Measurements from ENCODE around the gene PDZD7. TPM values are rescaled to one million over a fixed set of nuclear protein-coding genes. Genes with fewer than 3 reads are reported as not detected.

Gene PDZD7
- total RNA-seq, 1 experiment from 2014 or later, result 2.6 TPM

- peak within 1 kb of the TSS; percentile 94 for H3K4me3 ChIP-seq (ENCODE audit: low read length)
- no peaks in the 10 kb centered on the region for H3K27me3 ChIP-seq (ENCODE audit: low read length)
- peaks cover 32% of the 10 kb centered on the region for H3K4me1 ChIP-seq (ENCODE audit: low read length)
- peaks cover 17% of the 10 kb centered on the region for H4K20me1 ChIP-seq (ENCODE audit: insufficient read depth, low read depth, low read length)
- H2AFZ ChIP-seq (ENCODE audit: low read length), result peak within 1 kb of the TSS; percentile 23
- H3K9me3 ChIP-seq (ENCODE audit: low read length), result no peaks in the 10 kb centered on the region
- peak within 1 kb of the TSS; percentile 89 for H3K4me2 ChIP-seq (ENCODE audit: low read depth, low read length, poor library complexity, severe bottlenecking)
- H3K9ac ChIP-seq (ENCODE audit: low read length), result peak within 1 kb of the TSS; percentile 85
- H3K36me3 ChIP-seq (ENCODE audit: insufficient read depth, low read length), result peaks cover 29% of the 10 kb centered on the region; the same call in 1 of the 2 replicates
- H3K27ac ChIP-seq (ENCODE audit: low read length), result peak within 1 kb of the TSS; percentile 46
- peaks cover 46% of the 10 kb centered on the region for H3K79me2 ChIP-seq (ENCODE audit: low read length)
- peak; percentile 94 for DNase-seq
- H3K9me2 ChIP-seq (replicated peaks; ENCODE audit: insufficient read depth, low read length), result no peaks in the 10 kb centered on the region
Measured at GRCh38 chr10:100986952-100987684, 43.8 kb downstream of the PDZD7 start, which contains the start of the genes MRPL43 and TWNK. MRPL43 (minus strand) TSS chr10:100987497; CDS start chr10:100987443, 54 bp downstream. TWNK (plus strand) TSS chr10:100987543; CDS start chr10:100988211, 668 bp downstream.

GRCh38 chr10:100986623-100986951 lies 44.3 kb downstream of the PDZD7 start:
- Histone ChIP-seq H3K27me3 (ENCODE audit: low read length) (no peaks in the 10 kb centered on the region), H3K36me3 (ENCODE audit: insufficient read depth, low read length) (peaks cover 29% of the 10 kb centered on the region; the same call in 1 of the 2 replicates), H3K27ac (ENCODE audit: low read length) (no peak overlapping the region), H3K9me3 (ENCODE audit: low read length) (no peaks in the 10 kb centered on the region), H3K9ac (ENCODE audit: low read length) (peak overlapping the region; percentile 85), H2AFZ (ENCODE audit: low read length) (peak overlapping the region; percentile 23), H3K4me3 (ENCODE audit: low read length) (peak overlapping the region; percentile 94), H3K4me1 (ENCODE audit: low read length) (peaks cover 32% of the 10 kb centered on the region), H3K79me2 (ENCODE audit: low read length) (peaks cover 46% of the 10 kb centered on the region), H3K9me2 (replicated peaks; ENCODE audit: insufficient read depth, low read length) (no peaks in the 10 kb centered on the region), H4K20me1 (ENCODE audit: insufficient read depth, low read depth, low read length) (peaks cover 17% of the 10 kb centered on the region), H3K4me2 (ENCODE audit: low read depth, low read length, poor library complexity, severe bottlenecking) (peak overlapping the region; percentile 89)
- DNase-seq, result no peak

- H3K36me3 ChIP-seq (ENCODE audit: insufficient read depth, low read length), result peaks cover 22% of the 10 kb centered on the region; the same call in 1 of the 2 replicates
- H3K4me1 ChIP-seq (ENCODE audit: low read length), result peaks cover 32% of the 10 kb centered on the region
- no peaks in the 10 kb centered on the region for H3K9me2 ChIP-seq (replicated peaks; ENCODE audit: insufficient read depth, low read length)
- H3K27me3 ChIP-seq (ENCODE audit: low read length), result no peaks in the 10 kb centered on the region
- DNase-seq, result no peak
- H3K79me2 ChIP-seq (ENCODE audit: low read length), result peaks cover 43% of the 10 kb centered on the region
- H3K4me2 ChIP-seq (ENCODE audit: low read depth, low read length, poor library complexity, severe bottlenecking), result peak overlapping the region; percentile 89
- H2AFZ ChIP-seq (ENCODE audit: low read length), result no peak overlapping the region
- H3K9me3 ChIP-seq (ENCODE audit: low read length), result no peaks in the 10 kb centered on the region
- no peak overlapping the region for H3K27ac ChIP-seq (ENCODE audit: low read length)
- H3K9ac ChIP-seq (ENCODE audit: low read length), result no peak overlapping the region
- H3K4me3 ChIP-seq (ENCODE audit: low read length), result no peak overlapping the region
- peaks cover 13% of the 10 kb centered on the region for H4K20me1 ChIP-seq (ENCODE audit: insufficient read depth, low read depth, low read length)
Measured at GRCh38 chr10:100985336-100985735, 45.6 kb downstream of the PDZD7 start.

GRCh38 chr10:100984672-100985177 lies 46.2 kb downstream of the PDZD7 start:
- no peaks in the 10 kb centered on the region for H3K9me2 ChIP-seq (replicated peaks; ENCODE audit: insufficient read depth, low read length)
- no peak overlapping the region for H3K4me2 ChIP-seq (ENCODE audit: low read depth, low read length, poor library complexity, severe bottlenecking)
- no peaks in the 10 kb centered on the region for H3K27me3 ChIP-seq (ENCODE audit: low read length)
- peaks cover 17% of the 10 kb centered on the region; the same call in 1 of the 2 replicates for H3K36me3 ChIP-seq (ENCODE audit: insufficient read depth, low read length)
- H3K9me3 ChIP-seq (ENCODE audit: low read length), result no peaks in the 10 kb centered on the region
- DNase-seq, result no peak
- no peak overlapping the region for H3K9ac ChIP-seq (ENCODE audit: low read length)
- H3K79me2 ChIP-seq (ENCODE audit: low read length), result peaks cover 39% of the 10 kb centered on the region
- no peak overlapping the region for H3K4me3 ChIP-seq (ENCODE audit: low read length)
- peaks cover 30% of the 10 kb centered on the region for H3K4me1 ChIP-seq (ENCODE audit: low read length)
- H3K27ac ChIP-seq (ENCODE audit: low read length), result no peak overlapping the region
- H2AFZ ChIP-seq (ENCODE audit: low read length), result no peak overlapping the region
- peaks cover 12% of the 10 kb centered on the region for H4K20me1 ChIP-seq (ENCODE audit: insufficient read depth, low read depth, low read length)

- H3K4me2 ChIP-seq (ENCODE audit: low read depth, low read length, poor library complexity, severe bottlenecking), result no peak overlapping the region
- no peaks in the 10 kb centered on the region for H3K9me3 ChIP-seq (ENCODE audit: low read length)
- peaks cover 33% of the 10 kb centered on the region for H3K79me2 ChIP-seq (ENCODE audit: low read length)
- H2AFZ ChIP-seq (ENCODE audit: low read length), result no peak overlapping the region
- no peak overlapping the region for H3K27ac ChIP-seq (ENCODE audit: low read length)
- H3K4me3 ChIP-seq (ENCODE audit: low read length), result no peak overlapping the region
- H3K4me1 ChIP-seq (ENCODE audit: low read length), result peaks cover 24% of the 10 kb centered on the region
- no peak overlapping the region for H3K9ac ChIP-seq (ENCODE audit: low read length)
- H3K27me3 ChIP-seq (ENCODE audit: low read length), result no peaks in the 10 kb centered on the region
- DNase-seq, result no peak
- peaks cover 7% of the 10 kb centered on the region for H4K20me1 ChIP-seq (ENCODE audit: insufficient read depth, low read depth, low read length)
- peaks cover 11% of the 10 kb centered on the region; the same call in 1 of the 2 replicates for H3K36me3 ChIP-seq (ENCODE audit: insufficient read depth, low read length)
- H3K9me2 ChIP-seq (replicated peaks; ENCODE audit: insufficient read depth, low read length), result no peaks in the 10 kb centered on the region
Measured at GRCh38 chr10:100983868-100984671, 46.9 kb downstream of the PDZD7 start.

GRCh38 chr10:100982916-100983830 lies 47.8 kb downstream of the PDZD7 start:
- peaks cover 4% of the 10 kb centered on the region; the same call in 1 of the 2 replicates for H3K36me3 ChIP-seq (ENCODE audit: insufficient read depth, low read length)

GRCh38 chr10:100981178-100981772 lies 49.7 kb downstream of the PDZD7 start:
- Histone ChIP-seq H3K36me3 (ENCODE audit: insufficient read depth, low read length) (peaks cover 4% of the 10 kb centered on the region; the same call in 1 of the 2 replicates), H3K27me3 (ENCODE audit: low read length) (no peaks in the 10 kb centered on the region), H4K20me1 (ENCODE audit: insufficient read depth, low read depth, low read length) (no peaks in the 10 kb centered on the region)

More at GRCh38 chr10:100982916-100983830, 47.8 kb downstream of the PDZD7 start:
- no peak overlapping the region for H3K9ac ChIP-seq (ENCODE audit: low read length)
- H3K27me3 ChIP-seq (ENCODE audit: low read length), result no peaks in the 10 kb centered on the region
- H3K9me2 ChIP-seq (replicated peaks; ENCODE audit: insufficient read depth, low read length), result no peaks in the 10 kb centered on the region
- no peaks in the 10 kb centered on the region for H3K9me3 ChIP-seq (ENCODE audit: low read length)
- no peaks in the 10 kb centered on the region for H4K20me1 ChIP-seq (ENCODE audit: insufficient read depth, low read depth, low read length)
- H3K4me2 ChIP-seq (ENCODE audit: low read depth, low read length, poor library complexity, severe bottlenecking), result no peak overlapping the region
- no peak overlapping the region for H3K4me3 ChIP-seq (ENCODE audit: low read length)
- peaks cover 24% of the 10 kb centered on the region for H3K79me2 ChIP-seq (ENCODE audit: low read length)
- DNase-seq, result no peak
- H3K27ac ChIP-seq (ENCODE audit: low read length), result no peak overlapping the region
- no peak overlapping the region for H2AFZ ChIP-seq (ENCODE audit: low read length)
- peaks cover 15% of the 10 kb centered on the region for H3K4me1 ChIP-seq (ENCODE audit: low read length)

More at GRCh38 chr10:100981178-100981772, 49.7 kb downstream of the PDZD7 start:
- H3K4me1 ChIP-seq (ENCODE audit: low read length), result peaks cover 8% of the 10 kb centered on the region
- no peak overlapping the region for H3K27ac ChIP-seq (ENCODE audit: low read length)
- H3K4me3 ChIP-seq (ENCODE audit: low read length), result no peak overlapping the region
- no peak overlapping the region for H3K4me2 ChIP-seq (ENCODE audit: low read depth, low read length, poor library complexity, severe bottlenecking)
- no peak for DNase-seq
- H3K9me2 ChIP-seq (replicated peaks; ENCODE audit: insufficient read depth, low read length), result no peaks in the 10 kb centered on the region
- H3K79me2 ChIP-seq (ENCODE audit: low read length), result peaks cover 6% of the 10 kb centered on the region
- H2AFZ ChIP-seq (ENCODE audit: low read length), result no peak overlapping the region
- H3K9ac ChIP-seq (ENCODE audit: low read length), result no peak overlapping the region
- no peaks in the 10 kb centered on the region for H3K9me3 ChIP-seq (ENCODE audit: low read length)

Measured in Karpas-422 (cell line).